GM18858 (cell line): Measurements from ENCODE around the gene ZNRF3.

ENCODE experiments used
- ATAC-seq: cut with Tn5 transposase; IDR thresholded peaks from one replicate; pipeline ENCODE4 v1.9.1; 2021; ENCODE audit not compliant: unreplicated experiment

ZNRF3 gene

DNA sequence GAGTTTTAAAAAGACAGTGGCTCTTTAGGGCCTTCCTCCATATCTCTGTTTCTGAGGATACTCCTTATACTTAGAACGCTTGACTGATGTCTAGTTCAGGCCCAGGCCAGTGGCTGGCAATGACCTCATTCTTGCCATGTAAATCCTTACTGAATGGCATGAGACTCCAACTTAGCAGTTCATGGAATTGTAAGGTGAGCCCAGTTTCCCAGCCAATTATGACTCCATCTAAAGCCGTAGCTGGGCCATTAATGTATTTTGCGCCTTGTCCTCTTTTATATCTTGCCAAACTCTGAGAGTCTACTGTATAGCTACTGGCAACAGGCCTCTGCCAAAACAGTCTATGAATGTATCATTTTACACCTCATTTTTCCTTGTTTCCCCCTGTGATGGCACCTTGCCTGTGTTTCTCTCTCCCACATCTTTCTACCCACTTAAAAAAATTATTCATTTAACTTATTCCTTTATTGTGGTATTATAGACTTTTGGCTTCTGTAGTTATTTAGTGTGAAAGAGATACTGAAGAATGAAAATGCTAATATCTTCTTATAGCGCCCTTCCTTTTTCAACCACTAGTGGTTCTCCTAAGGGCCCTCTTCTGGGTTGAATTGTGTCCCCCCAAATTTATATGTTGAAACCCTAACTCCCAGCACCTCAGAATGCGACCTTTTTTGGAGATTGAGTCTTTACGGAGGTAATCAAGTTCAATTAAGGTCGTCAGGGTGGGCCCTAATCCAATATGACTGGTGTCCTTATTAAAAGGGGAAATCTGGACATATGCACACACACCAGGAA, 67.4 kb downstream of the ZNRF3 start:
- ATAC-seq = no peak

DNA sequence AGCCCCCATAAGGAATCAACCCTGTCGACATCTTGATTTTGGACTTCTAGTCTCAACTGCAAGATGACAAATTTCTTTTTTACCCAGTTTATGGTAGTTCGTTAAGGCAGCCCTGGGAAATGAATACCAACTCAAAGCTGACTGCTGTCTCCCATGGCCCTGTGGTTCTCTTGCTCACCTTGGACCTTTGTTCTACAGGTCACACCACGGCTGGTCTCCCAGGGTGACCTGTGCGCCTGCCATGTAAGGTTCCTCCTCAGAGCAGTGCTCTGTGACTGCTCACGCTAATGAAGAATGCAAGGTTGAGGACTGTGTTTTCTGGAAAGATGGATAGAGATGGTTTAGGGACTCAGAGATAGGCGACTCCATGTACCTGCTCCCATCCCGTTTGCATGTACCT, 68.2 kb downstream of the ZNRF3 start:
- no peak for ATAC-seq

DNA sequence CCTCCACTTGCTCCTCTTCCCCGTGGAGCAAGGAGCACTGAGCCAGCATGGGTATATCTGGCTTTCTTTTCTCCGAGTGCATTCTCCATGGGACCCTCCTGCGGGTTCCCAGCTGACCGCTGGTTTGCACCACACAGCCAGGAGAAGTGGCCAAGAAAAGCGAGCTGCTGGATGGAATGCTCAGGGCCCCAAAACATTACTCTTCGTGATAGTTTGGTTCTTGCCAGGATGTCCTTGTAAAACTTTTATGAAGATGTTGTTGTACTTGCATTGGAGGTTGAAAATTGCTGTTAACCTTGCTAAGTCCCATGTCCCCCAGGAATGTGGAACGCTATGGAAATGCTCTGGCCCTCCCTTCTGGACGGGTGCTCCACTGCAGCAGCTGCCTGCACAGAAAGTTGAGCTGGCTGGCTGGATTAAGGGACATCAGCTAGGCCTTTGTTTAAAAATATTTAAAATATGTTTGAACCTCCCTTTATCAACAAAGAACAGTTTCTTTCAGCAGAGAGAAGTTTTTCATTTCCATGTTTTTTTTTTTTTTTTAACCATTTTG, 68.7 kb downstream of the ZNRF3 start:
- no peak for ATAC-seq

DNA sequence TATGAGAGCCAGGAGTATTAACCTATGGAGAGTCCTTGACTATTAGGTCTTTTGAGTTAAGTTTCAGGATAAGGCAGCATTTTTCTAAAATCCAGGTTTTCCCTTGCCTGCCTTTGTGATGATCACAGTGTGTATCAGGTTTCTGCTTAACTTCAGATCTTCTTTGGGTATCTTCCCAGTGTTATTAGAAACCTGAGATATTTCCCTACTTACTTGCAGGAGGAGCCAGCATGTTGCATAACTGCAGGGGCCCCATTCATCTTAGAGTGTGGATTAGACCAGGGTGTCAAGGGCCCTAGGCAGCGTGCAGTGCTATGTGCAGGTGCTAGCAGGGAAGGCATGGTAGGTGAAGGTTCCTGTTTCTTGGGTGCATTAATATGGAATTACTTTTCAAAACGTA, 69.5 kb downstream of the ZNRF3 start:
- ATAC-seq = no peak

DNA sequence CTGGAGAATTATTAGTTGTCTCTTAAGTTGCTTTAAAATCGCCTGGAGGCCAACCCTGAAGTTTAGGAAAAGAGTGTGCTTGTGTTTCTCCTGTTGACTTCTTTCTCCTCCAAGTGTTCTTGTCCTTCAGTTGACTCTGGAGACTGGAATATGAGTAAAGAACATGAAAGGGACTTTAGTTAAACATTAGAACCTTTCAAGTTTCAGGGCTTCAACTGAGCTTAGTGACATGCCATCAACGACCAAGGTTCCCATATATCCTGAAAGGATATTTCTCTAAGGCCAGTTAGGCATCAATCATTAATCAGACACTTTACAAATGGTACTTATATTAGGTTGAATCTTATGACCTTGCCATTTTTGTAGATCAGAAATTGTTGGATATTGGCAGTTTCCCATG, 70.0 kb downstream of the ZNRF3 start:
- no peak for ATAC-seq

DNA sequence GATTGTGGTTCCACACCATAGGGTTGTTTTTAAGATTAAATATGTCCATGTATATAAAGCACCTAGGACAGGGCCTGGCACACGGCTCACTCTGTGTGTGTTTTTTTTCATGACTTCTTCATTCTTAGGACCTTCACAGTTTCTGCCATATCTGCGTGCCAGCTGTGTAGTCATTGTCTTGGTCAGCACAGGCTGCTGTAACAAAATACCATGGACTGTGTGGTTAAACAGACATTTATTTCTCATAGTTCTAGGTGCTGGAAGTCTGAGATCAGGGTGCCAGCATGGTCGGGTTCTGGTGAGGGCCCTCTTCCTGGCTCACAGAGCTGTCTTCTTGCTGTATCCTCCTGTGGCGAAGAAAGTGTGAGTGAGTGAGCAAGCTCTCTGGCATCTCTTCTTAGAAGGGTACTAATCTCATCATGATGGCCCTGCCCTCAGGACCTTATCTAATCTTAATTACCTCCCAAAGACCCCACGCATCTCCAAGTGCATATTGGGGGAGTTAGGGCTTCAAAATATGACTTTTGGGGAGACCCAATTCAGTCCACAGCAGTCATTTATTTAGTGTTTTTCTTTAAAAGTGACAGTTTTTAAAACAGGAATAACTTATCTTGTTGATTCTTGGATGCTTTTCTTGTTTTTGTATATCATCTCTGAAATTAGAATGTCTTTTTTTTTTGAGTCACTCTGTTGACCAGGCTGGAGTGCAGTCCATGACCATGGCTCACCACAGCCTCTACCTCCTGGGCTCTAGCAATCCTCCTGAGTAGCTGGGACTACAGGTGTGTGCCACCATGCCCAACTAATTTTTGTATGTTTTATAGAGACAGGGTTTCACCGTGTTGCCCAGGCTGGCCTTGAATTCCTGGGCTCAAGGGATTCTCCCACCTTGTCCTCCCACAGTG, 70.9 kb downstream of the ZNRF3 start:
- ATAC-seq = no peak

DNA sequence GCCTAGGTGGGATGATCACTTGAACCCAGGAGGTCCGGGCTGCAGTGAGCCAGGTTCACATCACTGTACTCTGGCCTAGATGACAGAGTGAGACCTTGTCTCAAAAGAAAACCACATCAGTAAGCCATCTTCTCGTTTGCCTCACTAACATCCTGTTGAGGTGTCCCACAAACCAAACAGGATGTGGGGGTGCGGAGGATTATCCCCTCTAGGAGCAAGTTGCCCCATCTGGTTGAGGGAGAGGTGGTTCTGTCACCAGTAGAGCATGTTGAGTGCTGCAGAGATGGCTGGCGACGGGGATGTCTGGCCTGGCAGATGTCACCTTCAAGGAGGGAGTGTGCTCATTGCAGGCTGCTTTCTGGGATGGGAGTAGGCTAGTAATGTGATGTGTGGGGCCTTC, 72.4 kb downstream of the ZNRF3 start:
- peak; percentile 57 for ATAC-seq

DNA sequence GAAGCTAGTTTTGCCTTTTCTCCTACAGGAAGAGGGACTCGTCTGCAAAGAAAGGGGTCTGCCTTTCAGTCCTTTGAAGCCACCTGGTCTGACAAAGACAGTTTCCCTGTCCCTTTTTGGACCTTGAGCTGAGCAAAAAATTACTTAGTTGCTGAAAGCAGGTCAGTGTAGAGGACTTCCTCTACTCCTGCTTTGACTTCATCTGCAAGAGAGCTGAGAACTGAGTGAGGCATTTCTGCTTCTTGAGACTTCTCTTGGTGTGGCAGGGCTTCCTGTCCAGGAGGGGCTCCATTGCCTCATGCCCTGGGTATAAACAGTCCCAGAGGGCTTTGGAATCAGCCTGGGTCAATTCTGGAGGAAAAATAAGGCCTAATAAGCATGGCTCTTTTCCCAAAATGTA, 73.1 kb downstream of the ZNRF3 start:
- no peak for ATAC-seq

DNA sequence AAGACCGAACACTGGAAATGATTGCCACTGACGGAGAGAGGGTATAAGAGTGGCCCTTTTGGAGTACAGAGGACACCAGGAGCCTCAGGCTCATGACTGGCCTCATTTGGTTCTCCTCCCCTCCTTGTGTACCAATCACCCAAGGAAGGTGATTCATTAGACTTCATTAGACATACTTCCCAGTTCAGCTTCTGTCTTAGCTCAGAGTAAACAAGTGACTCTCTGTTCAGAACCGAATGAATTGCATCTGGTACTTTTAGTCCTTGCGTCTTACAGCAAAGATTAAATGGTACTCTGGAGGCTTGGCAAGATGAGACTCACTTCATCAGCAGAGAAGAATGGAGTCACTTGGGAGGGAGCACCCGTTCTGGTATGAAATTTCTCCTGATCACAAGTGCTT, 75.2 kb downstream of the ZNRF3 start:
- ATAC-seq = no peak

DNA sequence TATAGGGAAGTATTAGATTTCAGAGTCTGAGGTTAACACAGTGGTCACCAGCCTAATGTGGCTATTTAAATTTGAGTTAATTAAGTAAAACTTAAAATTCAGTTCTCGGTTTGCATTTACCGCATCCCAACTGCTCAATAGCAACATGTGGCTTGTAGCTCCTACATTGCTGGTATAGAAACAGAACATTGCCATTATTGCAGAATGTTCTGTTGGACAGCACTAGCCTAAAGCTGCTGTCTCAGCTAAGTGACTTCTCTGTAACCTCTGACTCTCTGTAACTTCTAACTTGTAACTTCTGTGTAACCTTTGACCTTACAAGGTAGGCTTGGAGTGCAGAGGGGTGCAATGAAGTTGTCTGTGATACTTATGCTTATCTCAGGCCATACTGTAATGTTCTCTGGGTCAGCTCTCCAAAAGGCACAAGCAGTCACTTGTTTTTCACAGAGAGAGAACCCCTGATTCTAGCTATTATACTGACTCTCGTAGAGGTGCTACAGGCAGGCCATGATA, 78.7 kb downstream of the ZNRF3 start:
- no peak for ATAC-seq

DNA sequence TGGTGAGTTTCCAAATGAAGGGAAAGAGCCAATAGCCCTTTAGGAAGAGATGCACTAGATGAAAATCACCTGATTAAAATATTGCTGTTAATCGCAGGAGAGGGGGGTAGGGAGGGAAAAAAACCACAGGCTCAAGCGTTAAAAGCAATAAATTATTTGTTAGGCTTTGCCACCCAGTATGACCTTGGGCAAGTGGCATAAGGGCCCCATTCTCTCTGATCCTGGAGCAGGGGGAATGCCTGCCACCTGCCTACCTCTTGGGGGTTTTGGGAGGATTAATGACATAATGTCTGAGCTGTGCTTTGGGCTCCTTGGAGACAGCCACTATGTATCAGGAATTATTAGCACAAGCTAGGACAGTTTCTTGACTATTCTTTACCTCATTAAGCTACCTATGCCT, 80.0 kb downstream of the ZNRF3 start:
- no peak for ATAC-seq

DNA sequence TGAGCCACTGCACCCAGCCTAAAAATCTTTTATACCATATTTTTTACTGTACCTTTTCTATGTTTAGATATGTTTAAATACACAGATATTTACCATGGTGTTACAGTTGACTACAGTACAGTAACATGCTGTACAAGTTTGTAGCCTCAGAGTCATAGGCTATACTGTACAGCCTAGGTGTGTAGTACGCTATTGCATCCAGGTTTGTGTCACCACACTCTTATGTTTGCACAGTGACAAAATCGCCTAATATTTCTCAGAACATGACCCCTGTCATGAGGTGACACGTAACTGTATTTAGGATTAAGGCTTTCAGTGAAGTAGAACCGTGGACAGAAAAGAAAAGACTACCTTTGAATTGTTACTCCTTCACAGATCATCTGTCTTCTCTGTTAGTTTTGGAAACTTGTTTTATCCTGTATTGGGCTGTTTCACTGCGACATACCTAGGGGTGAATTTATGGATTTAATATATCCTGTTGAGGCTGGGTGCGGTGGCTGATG, 83.8 kb downstream of the ZNRF3 start:
- no peak for ATAC-seq

DNA sequence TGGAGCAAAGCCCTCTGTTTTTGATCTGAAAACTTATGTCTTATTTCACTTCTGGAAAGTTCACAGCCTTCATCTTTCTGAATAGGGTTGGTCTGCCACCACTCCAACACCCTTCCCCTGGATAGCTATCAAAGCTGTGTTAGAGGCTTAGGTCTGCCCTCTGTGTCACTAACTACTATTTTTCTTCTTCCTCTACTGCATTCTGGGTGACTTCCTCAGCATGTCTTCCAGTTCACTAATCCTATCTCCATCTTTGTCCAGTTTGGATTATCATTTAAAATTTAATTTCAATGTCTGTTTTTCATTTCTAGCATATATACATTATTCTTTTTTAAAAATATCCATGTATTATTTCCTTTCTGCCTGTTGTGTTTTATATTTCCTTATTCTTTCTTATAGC, 84.6 kb downstream of the ZNRF3 start:
- ATAC-seq = no peak

DNA sequence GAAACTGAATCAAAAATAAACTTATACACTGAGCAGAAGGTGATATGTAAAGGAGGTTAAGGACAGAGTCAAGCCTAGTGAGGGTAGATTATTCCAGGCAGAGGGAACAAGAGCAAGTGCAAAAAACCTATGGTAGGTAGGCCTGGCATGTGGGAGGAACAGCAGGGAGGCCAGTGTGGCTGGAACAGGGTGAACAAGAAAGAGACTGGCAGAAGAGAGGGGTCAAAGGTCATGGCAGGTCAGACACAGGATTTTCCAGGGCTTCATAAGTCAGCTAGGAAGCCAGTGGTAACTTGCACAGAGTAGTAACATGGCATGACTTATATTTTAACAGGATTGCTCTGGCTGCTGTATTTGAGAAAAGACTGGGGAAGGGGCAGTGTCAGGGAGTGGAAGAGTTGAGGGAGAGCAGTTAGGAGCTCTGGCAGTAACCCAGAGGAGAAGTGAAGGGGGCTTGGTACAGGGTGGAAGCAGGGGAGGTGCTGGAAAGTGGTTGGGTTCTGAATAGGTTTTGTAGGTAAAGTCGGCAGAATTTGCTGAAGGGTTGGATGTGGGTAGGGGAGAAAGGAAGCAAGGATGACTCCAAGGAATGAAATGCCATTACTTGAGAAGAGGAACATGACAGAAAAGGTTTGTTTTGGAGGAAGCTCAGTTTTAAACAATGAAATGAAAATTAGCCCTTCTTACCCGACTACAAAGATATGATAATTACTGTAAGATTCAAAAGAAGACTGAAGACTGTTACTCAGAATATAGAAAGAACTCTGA, 86.2 kb downstream of the ZNRF3 start:
- no peak for ATAC-seq

DNA sequence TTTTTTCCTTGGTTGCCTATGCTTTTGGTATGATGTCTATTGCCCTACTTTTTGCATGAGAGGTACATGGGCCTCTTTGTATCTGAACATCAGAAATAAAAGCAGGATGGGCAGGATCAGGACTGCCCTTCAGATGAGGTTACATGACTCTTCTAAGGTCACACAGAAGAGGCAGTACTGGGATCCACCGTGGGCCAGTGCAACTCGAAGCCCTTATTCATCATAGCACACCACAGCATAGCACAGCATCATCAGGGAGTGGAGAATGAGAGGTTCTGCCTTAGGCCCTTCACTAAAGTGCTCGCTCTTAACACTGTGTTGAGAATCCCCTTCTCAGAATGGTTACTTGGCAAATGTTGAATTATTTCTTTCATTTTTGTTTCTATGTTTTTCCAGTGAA, 90.0 kb downstream of the ZNRF3 start:
- ATAC-seq = no peak

DNA sequence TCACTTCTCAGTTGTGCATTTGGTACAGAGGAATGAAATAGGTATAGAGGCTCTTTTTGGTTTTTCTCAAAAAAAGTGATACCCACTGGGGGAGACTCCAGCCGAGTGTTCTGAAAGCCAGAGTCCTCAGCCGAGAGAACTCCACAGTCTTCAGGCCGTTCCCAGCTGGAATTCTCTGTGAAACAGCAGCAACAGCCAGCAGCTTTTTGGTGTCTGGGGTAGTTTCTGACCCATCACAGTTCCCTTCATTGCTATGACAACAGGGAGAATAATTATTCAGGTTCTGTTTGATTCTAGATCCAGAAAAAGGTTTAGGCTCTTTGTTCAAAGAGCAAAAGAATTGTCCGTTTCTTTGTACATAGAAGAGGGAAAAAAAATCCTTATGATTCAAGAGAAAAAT, 93.7 kb downstream of the ZNRF3 start:
- ATAC-seq = no peak

DNA sequence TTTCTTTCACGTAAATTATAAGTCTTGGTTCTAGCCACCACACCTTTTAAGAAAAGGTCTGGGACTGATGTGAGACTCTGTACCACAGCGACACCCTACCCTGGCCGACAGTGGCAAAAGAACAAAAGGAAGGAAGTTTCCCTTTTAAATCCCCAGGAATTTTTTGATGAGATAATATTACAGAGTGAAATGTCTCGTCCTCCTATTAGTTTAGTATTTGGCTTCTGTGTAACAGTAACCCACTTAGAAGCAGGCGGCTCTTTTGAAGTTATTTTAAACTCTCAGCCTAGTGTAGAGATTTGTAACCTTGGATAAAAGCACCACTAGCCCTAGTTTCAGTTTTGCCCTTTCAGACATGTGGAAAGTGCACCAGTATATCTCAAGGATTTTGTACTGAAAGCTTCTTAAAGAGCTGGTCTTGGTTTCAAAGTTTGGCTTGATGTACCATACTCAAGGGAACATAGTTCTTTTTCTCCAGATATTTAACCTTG, 94.2 kb downstream of the ZNRF3 start:
- ATAC-seq = no peak

DNA sequence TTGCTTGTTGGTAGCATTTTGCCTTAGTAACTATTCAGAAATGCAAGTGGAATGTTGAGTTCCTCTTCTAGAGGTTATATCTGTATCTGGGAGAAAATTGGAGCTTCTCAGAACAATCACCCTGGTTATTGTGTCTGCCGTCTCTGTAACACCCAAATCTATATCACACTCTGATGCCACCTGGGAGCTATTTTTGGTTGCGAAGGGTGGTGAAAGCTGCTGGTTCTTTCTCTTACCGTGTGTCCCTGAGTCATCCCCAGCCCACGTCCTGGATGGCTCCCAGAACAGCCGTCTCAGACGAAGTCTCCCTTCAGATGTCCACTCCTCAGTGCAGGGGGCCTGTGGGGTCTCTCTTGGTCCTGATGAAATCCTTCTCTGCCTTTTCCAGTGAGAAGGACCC, 94.8 kb downstream of the ZNRF3 start:
- ATAC-seq = no peak

DNA sequence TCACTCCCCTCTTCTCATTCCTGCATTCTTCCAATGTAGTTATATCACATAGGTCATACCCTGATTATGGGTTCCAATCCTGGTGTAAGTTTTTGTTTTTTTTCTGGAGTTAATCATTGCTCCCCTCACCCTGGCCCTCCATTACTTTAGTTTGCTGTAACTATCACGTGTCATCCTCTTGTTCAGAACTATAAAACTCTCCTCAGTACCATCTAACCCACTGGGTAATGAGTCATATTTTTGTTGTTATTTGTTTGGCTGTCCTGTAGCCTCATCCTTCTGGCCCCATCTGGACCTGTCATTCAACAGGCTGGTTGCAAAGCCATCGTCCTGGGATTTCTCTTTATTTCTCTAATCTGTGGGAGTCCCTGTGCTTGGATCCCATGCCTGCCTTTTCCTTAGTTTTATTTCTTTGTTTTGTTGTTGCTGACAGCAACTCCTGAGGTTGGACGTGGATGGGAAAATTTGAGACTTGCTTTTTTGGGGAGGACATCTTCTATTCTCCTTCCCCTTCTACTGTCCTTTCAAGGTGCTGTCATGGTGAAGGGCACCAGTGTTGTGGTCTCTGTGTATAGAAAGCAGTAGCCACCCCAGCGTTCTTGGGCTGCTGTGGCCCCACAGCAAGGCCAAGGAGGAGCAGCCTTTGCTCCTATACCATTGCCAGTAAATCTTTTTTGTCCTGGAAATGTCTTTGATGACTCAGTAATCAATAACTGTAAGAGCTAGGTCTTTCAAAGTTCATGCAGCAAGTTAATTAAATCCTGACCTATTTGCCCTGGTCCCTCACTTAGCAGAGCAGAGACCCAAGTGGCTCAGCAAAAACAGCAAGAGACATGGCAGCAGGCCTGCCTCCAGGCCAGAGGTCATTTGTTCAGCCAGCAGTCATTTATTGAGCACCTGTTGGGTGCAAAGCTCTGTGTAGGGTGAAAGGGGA, 95.8 kb downstream of the ZNRF3 start:
- no peak for ATAC-seq

DNA sequence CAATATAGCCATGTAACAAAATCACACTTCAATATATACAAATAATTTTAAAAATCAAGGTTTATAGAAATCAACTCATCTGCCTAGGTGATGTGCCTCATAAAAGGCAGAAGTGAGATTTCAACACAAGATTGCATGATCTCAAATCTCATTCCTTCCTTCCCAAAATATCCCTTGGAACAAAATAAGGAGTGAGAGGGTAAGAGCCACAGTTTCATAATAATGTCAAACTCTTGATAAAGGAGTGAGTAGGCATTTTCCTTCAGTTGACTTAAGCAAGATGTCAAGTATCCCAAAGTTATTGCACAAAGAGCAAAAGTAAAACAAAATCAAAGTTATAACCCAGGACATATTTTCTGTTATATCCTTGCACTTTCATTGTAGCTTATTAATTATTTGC, 97.0 kb downstream of the ZNRF3 start:
- ATAC-seq = no peak
